HL-60 (cell line): ENCODE measurements around the gene BEX4.
"Not testable (repeated sequence)": the region's sequence is repeated elsewhere in the genome, so short reads cannot be mapped to it uniquely, and the experiment has no call there.

Experiments used
- DNase-seq, 2 experiments: peaks; one replicate each; pipeline ENCODE4 v3.0.0-alpha.2; 2010 to 2020; ENCODE audit warnings: low read depth in 1 of 2, low spot score in 1 of 2
- H3K27ac ChIP-seq: fragments of 250-450 bp; sonication (Bioruptor Pico); replicated peaks from 2 replicates; pipeline ENCODE4 v1.5.1; 2020; ENCODE audit warnings: mild to moderate bottlenecking, moderate library complexity
- H3K27me3 ChIP-seq: fragments of 250-450 bp; sonication (Bioruptor Pico); 2 replicates; pipeline ENCODE4 v1.5.1; 2021; ENCODE audit warnings: mild to moderate bottlenecking, moderate library complexity; ENCODE audit not compliant: insufficient read depth, poor library complexity, severe bottlenecking
- H3K4me3 ChIP-seq: replicated peaks from 2 replicates; pipeline ENCODE4 v1.5.1; 2011; ENCODE audit warnings: mild to moderate bottlenecking, control low read depth, low read length; ENCODE audit not compliant: insufficient read depth
- CTCF ChIP-seq: IDR thresholded peaks from one replicate; pipeline ENCODE4 v1.5.1; 2011; ENCODE audit warnings: low read length, control low read depth, inconsistent platforms; ENCODE audit not compliant: insufficient read depth
- GABPA ChIP-seq: IDR thresholded peaks from 2 replicates; pipeline ENCODE4 v1.6.1; 2012; ENCODE audit warnings: low read depth
- POLR2AphosphoS5 ChIP-seq: IDR thresholded peaks from 2 replicates; pipeline ENCODE4 v1.6.1; 2012; ENCODE audit warnings: low read depth
- SPI1 ChIP-seq: IDR thresholded peaks from 2 replicates; pipeline ENCODE4 v1.6.1; 2012; ENCODE audit warnings: low read depth, mild to moderate bottlenecking, borderline replicate concordance
- TF ChIP-seq, protein P1 (sequence below): IDR thresholded peaks from 2 replicates; pipeline ENCODE4 v1.6.1; 2012; ENCODE audit warnings: low read depth; ENCODE audit not compliant: insufficient replicate concordance

BEX4 gene

GRCh38 chrX:103220511-103221323 is 5.8 kb downstream of the BEX4 start:
- Histone ChIP-seq H3K27me3 (peaks cover 14% of the 10 kb centered on the region), H3K27ac (no peak overlapping the region), H3K4me3 (no peak overlapping the region)
- no peak for DNase-seq
- TF ChIP-seq POLR2AphosphoS5 = no peak
- no peak for TF ChIP-seq CTCF
- TF ChIP-seq, protein P1, sequence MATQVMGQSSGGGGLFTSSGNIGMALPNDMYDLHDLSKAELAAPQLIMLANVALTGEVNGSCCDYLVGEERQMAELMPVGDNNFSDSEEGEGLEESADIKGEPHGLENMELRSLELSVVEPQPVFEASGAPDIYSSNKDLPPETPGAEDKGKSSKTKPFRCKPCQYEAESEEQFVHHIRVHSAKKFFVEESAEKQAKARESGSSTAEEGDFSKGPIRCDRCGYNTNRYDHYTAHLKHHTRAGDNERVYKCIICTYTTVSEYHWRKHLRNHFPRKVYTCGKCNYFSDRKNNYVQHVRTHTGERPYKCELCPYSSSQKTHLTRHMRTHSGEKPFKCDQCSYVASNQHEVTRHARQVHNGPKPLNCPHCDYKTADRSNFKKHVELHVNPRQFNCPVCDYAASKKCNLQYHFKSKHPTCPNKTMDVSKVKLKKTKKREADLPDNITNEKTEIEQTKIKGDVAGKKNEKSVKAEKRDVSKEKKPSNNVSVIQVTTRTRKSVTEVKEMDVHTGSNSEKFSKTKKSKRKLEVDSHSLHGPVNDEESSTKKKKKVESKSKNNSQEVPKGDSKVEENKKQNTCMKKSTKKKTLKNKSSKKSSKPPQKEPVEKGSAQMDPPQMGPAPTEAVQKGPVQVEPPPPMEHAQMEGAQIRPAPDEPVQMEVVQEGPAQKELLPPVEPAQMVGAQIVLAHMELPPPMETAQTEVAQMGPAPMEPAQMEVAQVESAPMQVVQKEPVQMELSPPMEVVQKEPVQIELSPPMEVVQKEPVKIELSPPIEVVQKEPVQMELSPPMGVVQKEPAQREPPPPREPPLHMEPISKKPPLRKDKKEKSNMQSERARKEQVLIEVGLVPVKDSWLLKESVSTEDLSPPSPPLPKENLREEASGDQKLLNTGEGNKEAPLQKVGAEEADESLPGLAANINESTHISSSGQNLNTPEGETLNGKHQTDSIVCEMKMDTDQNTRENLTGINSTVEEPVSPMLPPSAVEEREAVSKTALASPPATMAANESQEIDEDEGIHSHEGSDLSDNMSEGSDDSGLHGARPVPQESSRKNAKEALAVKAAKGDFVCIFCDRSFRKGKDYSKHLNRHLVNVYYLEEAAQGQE = no peak
- TF ChIP-seq SPI1 = no peak
- no peak for TF ChIP-seq GABPA

GRCh38 chrX:103225918-103226317 is 11.0 kb downstream of the BEX4 start:
- H3K4me3 ChIP-seq, H3K27ac ChIP-seq, H3K27me3 ChIP-seq, DNase-seq: not testable (repeated sequence)

DNA sequence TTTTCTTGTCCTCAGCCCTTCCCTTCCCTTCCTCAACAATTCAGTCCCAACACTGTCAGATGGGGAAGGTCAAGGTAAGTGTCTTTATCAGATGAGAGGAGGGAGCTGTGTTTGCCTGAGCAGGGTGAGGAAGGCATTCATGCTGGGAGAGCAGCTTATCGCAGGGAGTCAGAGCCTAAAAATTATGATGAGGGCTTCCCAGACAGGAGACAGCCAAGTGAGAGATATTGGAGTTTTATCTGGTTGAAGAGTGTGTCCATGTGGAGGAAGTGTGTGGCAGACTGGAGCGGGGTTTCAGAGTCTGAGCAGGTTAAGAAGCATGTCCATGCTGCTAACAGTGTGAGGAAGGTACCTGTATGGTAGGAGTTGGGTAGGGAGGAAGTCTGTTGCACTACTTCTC is 18.4 kb downstream of the BEX4 start:
- no peak for DNase-seq

GRCh38 chrX:103234869-103235268 is 20.0 kb downstream of the BEX4 start:
- DNase-seq = no peak
- Histone ChIP-seq H3K4me3 (no peak overlapping the region), H3K27ac (no peak overlapping the region), H3K27me3 (no peaks in the 10 kb centered on the region)
- TF ChIP-seq, protein P1 = no peak
- TF ChIP-seq SPI1 = no peak
- TF ChIP-seq CTCF = no peak
- no peak for TF ChIP-seq POLR2AphosphoS5
- no peak for TF ChIP-seq GABPA

More for the DNA sequence above, 18.4 kb downstream of the BEX4 start:
- Histone ChIP-seq H3K27ac (no peak overlapping the region), H3K4me3 (no peak overlapping the region), H3K27me3 (peaks cover 1% of the 10 kb centered on the region)
- no peak for TF ChIP-seq SPI1

GRCh38 chrX:103235608-103236007 is 20.7 kb downstream of the BEX4 start:
- H3K4me3 ChIP-seq, DNase-seq, H3K27ac ChIP-seq, H3K27me3 ChIP-seq: not testable (repeated sequence)
